HepG2 (cell line): Measurements from ENCODE around the gene C22orf31. TPM values are rescaled to one million over a fixed set of nuclear protein-coding genes. Genes with fewer than 3 reads are reported as not detected.

ENCODE experiments used
- ATAC-seq: fragments of 200-7000 bp; cut with Tn5 transposase; 3 replicates; pipeline ENCODE4 v1.9.1; 2020; ENCODE audit warnings: mild to moderate bottlenecking, moderate library complexity
- BruUV-seq: library from RNA; stranded (reverse); fragments of 400-500 nt; replicated peaks from 2 replicates; lab custom pipeline; 2021; lab: Mats Ljungman, UMichigan
- CTCF ChIA-PET: fragments of 300-600 bp; formaldehyde crosslinking; extraction: SDS; loops from one replicate; lab custom pipeline; 2021; ENCODE audit warnings: low total read pairs, inconsistent platforms, low intra/inter-chr PET ratio; lab: Yijun Ruan, JAX
- POLR2A ChIA-PET: fragments of 350-600 bp; sonication (Branson Sonifier 250); formaldehyde crosslinking; loops from one replicate; lab custom pipeline; 2020; ENCODE audit warnings: antibody characterized with exemption, inconsistent platforms; lab: Yijun Ruan, JAX
- DNase-seq: peaks from one replicate; pipeline ENCODE4 v3.0.0-alpha.2; 2015; ENCODE audit warnings: low spot score
- FAIRE-seq: peaks from 3 replicates; lab custom pipeline; 2011; peaks lifted over from hg19 to GRCh38; lab: Jason Lieb, UNC
- H2AFZ ChIP-seq: one replicate; pipeline ENCODE4 v1.6.1; 2011; ENCODE audit warnings: low read length, inconsistent platforms
- H3K27ac ChIP-seq: fragments of 300-600 bp; 3 replicates; pipeline ENCODE4 v1.8.0; 2011; ENCODE audit warnings: mixed run types, mild to moderate bottlenecking, mixed read lengths, low read length, inconsistent platforms; ENCODE audit not compliant: insufficient read depth; ENCODE audit errors: extremely low read length
- H3K27me3 ChIP-seq, 2 experiments: fragments of 200-600 bp in 1 of 2; 2 replicates in 1 of 2; 3 replicates in 1 of 2; pipeline versions ENCODE4 v1.6.0 to v1.8.0; 2011; ENCODE audit warnings: low read length in 2 of 2, mild to moderate bottlenecking in 2 of 2, moderate library complexity in 2 of 2, inconsistent platforms in 1 of 2; ENCODE audit not compliant: insufficient read depth in 2 of 2, control insufficient read depth in 1 of 2
- H3K36me3 ChIP-seq, 2 experiments: fragments of 200-600 bp in 1 of 2; replicated peaks in 1 of 2; 2 replicates in 1 of 2; 3 replicates in 1 of 2; pipeline versions ENCODE4 v1.5.1 to v1.8.0; 2011; ENCODE audit warnings: low read length in 2 of 2, inconsistent platforms in 1 of 2; ENCODE audit not compliant: insufficient read depth in 2 of 2, control insufficient read depth in 1 of 2
- H3K4me1 ChIP-seq: 2 replicates; pipeline ENCODE4 v1.5.1; 2012; ENCODE audit warnings: low read length, inconsistent platforms; ENCODE audit not compliant: insufficient read depth
- H3K4me2 ChIP-seq: 2 replicates; pipeline ENCODE4 v1.6.0; 2011; ENCODE audit warnings: low read depth, low read length, inconsistent platforms
- H3K4me3 ChIP-seq, 3 experiments: fragments of 200-600 bp in 1 of 3; sonication (generic), shearing (Covaris generic) in 1 of 3; replicated peaks in 1 of 3; 2 replicates each; pipeline ENCODE4 v1.5.1; 2011 to 2016; ENCODE audit warnings: low read length in 3 of 3, inconsistent platforms in 2 of 3, low read depth in 2 of 3, mild to moderate bottlenecking in 2 of 3, control low read depth in 1 of 3, mixed read lengths in 1 of 3; ENCODE audit not compliant: insufficient read depth in 1 of 3
- H3K79me2 ChIP-seq: one replicate; pipeline ENCODE4 v1.6.1; 2011; ENCODE audit warnings: low read length, inconsistent platforms; ENCODE audit not compliant: insufficient read depth
- H3K9ac ChIP-seq: 2 replicates; pipeline ENCODE4 v1.6.0; 2011; ENCODE audit warnings: mild to moderate bottlenecking, low read depth, low read length, inconsistent platforms; ENCODE audit not compliant: insufficient read depth
- H3K9me3 ChIP-seq: 2 replicates; pipeline ENCODE4 v1.5.1; 2012; ENCODE audit warnings: mild to moderate bottlenecking, low read length
- H4K20me1 ChIP-seq: 2 replicates; pipeline ENCODE4 v1.6.0; 2011; ENCODE audit warnings: inconsistent platforms, mild to moderate bottlenecking, low read length, moderate library complexity; ENCODE audit not compliant: insufficient read depth
- ADNP ChIP-seq: sonication (generic); formaldehyde crosslinking; IDR thresholded peaks from 2 replicates; pipeline ENCODE4 v1.4.0; 2020; ENCODE audit warnings: missing genetic modification reagents
- ARID5B ChIP-seq: IDR thresholded peaks from 2 replicates; pipeline ENCODE4 v1.4.0; 2020; ENCODE audit warnings: mild to moderate bottlenecking, missing genetic modification reagents
- E2F5 ChIP-seq: sonication (generic); formaldehyde crosslinking; conservative IDR thresholded peaks from 2 replicates; pipeline ENCODE4 v1.4.0; 2020; ENCODE audit warnings: missing genetic modification reagents
- RELA ChIP-seq: sonication (generic); formaldehyde crosslinking; IDR thresholded peaks from 2 replicates; pipeline ENCODE4 v1.4.0; 2020; ENCODE audit warnings: missing genetic modification reagents
- ZBTB3 ChIP-seq: sonication (generic); formaldehyde crosslinking; IDR thresholded peaks from 2 replicates; pipeline ENCODE4 v1.4.0; 2020; ENCODE audit warnings: low read depth, mild to moderate bottlenecking, moderate library complexity, missing genetic modification reagents, borderline replicate concordance
- ZNF331 ChIP-seq: sonication (generic); formaldehyde crosslinking; IDR thresholded peaks from 2 replicates; pipeline ENCODE4 v1.4.0; 2020; ENCODE audit warnings: missing genetic modification reagents
- WGBS: methylation state at CpG from one replicate; pipeline ENCODE4 v1.1.6; 2017; ENCODE audit warnings: low lambda C conversion rate; 5-methylcytosine and 5-hydroxymethylcytosine counted together
- in situ Hi-C: cut with HindIII; loops from 2 replicates; pipeline ENCODE4 v1.10.0; 2017; ENCODE audit warnings: low pct_unique_long_range_greater_than_20kb; ENCODE audit not compliant: extremely low pct_ligation_motif_present
- intact Hi-C: fragments of 100-400 bp; cut with micrococcal nuclease; formaldehyde crosslinking; loops from one replicate; pipeline ENCODE4 v1.10.0; 2022; ENCODE audit not compliant: unreplicated experiment
- polyA plus RNA-seq, 8 experiments: library from polyadenylated mRNA; depleted of rRNA in 3 of 8; stranded (reverse) in 7 of 8; unstranded in 1 of 8; fragments of >200 nt; fragmentation: Illumina TruSeq in 4 of 8; extraction: Trizol in 4 of 8; gene quantifications; 2 replicates each; pipeline versions ENCODE4 v1.2.1 to v1.2.3, GENCODE V29; 2011 to 2016; ENCODE audit warnings: low read depth in 4 of 8, missing spikeins in 1 of 8, mixed read lengths in 1 of 8; ENCODE audit not compliant: insufficient read depth in 1 of 8
- total RNA-seq, 5 experiments: library from RNA; depleted of rRNA; stranded (reverse); fragments of >200 nt; fragmentation: Illumina TruSeq; extraction: Trizol; gene quantifications; 2 replicates each; pipeline ENCODE4 v1.2.3, GENCODE V29; 2016; ENCODE audit warnings: low read depth in 1 of 5

Gene C22orf31
- total and polyA plus RNA-seq, 2 of the 13 experiments (the other 11 are each of a cell fraction or from before 2014, with no cell fraction given) = not detected

- CTCF ChIA-PET = no interaction called here
- intact Hi-C loops = no loop called here
- no TSS peak for BruUV-seq
Measured at GRCh38 chr22:29065468-29066190, 4.0 kb upstream of the C22orf31 start.

More at GRCh38 chr22:29065468-29066190, 4.0 kb upstream of the C22orf31 start:
- in situ Hi-C loops = no loop called here
- H3K4me3 ChIP-seq = no peak overlapping the region
- H3K36me3 ChIP-seq = no peaks in the 10 kb centered on the region
- H3K27ac ChIP-seq = no peak overlapping the region
- TF ChIP-seq RELA (CRISPR knock-in tag) = no peak
- no peak for TF ChIP-seq ZNF331 (CRISPR knock-in tag)
- TF ChIP-seq ZBTB3 = no peak
- no peak for TF ChIP-seq ARID5B
- TF ChIP-seq ADNP (CRISPR knock-in tag) = no peak
- TF ChIP-seq E2F5 (CRISPR knock-in tag) = no peak
- TF ChIP-seq, all 625 proteins: peak for 0
- H3K4me1 ChIP-seq = peaks cover 54% of the 10 kb centered on the region
- H2AFZ ChIP-seq = no peak overlapping the region
- no peaks in the 10 kb centered on the region for H3K9me3 ChIP-seq
- H4K20me1 ChIP-seq = no peaks in the 10 kb centered on the region
- ATAC-seq (no peak), DNase-seq (no peak), FAIRE-seq (no peak)
- 26% methylated on average over 7 of the region's 7 CpGs for WGBS
- POLR2A ChIA-PET = no interaction called here
- no peaks in the 10 kb centered on the region for H3K79me2 ChIP-seq
- H3K27me3 ChIP-seq = 0 out of 5 replicates have a peak, but pooled peaks cover 0 to 1% of the 10 kb centered on the region in 2 experiments
- H3K4me2 ChIP-seq = no peak overlapping the region
- no peak overlapping the region for H3K9ac ChIP-seq
